Esophagus squamous epithelium (tissue), 4 donors: Measurements from ENCODE around the gene SPPL2C.

ENCODE experiments used
- POLR2A ChIP-seq, 4 donors: fragments of 450-650 bp; IDR thresholded peaks; one replicate each; pipeline ENCODE4 v1.6.1; 2017; ENCODE audit warnings: antibody characterized with exemption in 4 of 4, mild to moderate bottlenecking in 4 of 4, moderate library complexity in 3 of 4
- TF ChIP-seq, protein P1 (sequence below), 6 experiments: fragments of 450-650 bp in 4 of 6; fragments of 200-600 bp in 2 of 6; sonication (generic) in 2 of 6; IDR thresholded peaks; one replicate each; pipeline ENCODE4 v1.5.1; 2016 to 2019; ENCODE audit warnings: antibody characterized with exemption in 6 of 6, mild to moderate bottlenecking in 4 of 6, moderate library complexity in 4 of 6

DNA sequence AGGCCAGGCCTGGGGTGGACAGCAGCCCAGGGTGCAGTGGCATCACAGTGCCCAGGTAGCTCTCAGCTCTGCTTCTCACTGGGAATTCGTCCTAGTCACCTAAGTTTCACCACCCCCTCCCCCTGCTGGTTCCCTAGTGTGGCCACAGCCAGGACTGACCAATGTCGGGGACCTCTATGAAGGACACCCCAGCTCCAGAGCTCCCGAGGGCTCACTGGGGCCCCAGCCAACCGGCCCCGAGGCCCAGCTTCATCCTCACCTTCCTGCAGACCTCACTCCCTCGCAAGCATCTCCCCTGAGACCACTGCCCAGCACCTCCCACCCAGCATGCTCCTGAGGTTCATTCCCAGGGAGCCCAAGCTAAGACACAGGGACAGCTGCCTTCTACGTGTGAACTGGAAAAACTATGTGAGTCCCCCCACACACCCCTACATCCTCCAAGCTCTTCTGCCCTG is 4.9 kb downstream of the SPPL2C start:
- TF ChIP-seq POLR2A (IDR thresholded peaks at IDR 0.05) = no peak
- TF ChIP-seq, protein P1, sequence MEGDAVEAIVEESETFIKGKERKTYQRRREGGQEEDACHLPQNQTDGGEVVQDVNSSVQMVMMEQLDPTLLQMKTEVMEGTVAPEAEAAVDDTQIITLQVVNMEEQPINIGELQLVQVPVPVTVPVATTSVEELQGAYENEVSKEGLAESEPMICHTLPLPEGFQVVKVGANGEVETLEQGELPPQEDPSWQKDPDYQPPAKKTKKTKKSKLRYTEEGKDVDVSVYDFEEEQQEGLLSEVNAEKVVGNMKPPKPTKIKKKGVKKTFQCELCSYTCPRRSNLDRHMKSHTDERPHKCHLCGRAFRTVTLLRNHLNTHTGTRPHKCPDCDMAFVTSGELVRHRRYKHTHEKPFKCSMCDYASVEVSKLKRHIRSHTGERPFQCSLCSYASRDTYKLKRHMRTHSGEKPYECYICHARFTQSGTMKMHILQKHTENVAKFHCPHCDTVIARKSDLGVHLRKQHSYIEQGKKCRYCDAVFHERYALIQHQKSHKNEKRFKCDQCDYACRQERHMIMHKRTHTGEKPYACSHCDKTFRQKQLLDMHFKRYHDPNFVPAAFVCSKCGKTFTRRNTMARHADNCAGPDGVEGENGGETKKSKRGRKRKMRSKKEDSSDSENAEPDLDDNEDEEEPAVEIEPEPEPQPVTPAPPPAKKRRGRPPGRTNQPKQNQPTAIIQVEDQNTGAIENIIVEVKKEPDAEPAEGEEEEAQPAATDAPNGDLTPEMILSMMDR (IDR thresholded peaks at IDR 0.05) = no peak
